GM23338 (cell line): ENCODE data around the gene MYO7B. TPM values are rescaled to one million over a fixed set of nuclear protein-coding genes. Genes with fewer than 3 reads are reported as not detected.
"Not testable (repeated sequence)": the region's sequence is repeated elsewhere in the genome, so short reads cannot be mapped to it uniquely, and the experiment has no call there.

ENCODE experiments used
- ATAC-seq: fragments of 200-7000 bp; cut with Tn5 transposase; 3 replicates; pipeline ENCODE4 v1.9.1; 2020
- DNase-seq: peaks from one replicate; pipeline ENCODE4 v3.0.0-alpha.2; 2015; ENCODE audit warnings: low spot score
- H2AFZ ChIP-seq: fragments of 200-600 bp; sonication (generic); 2 replicates; pipeline ENCODE4 v1.8.0; 2016; ENCODE audit warnings: antibody characterized with exemption, mild to moderate bottlenecking, moderate library complexity
- H3F3A ChIP-seq: fragments of 200-600 bp; sonication (generic); replicated peaks from 2 replicates; pipeline ENCODE4 v1.8.0; 2017; ENCODE audit warnings: antibody characterized with exemption, mixed run types, low read depth
- H3K27ac ChIP-seq: fragments of 200-600 bp; sonication (generic); 2 replicates; pipeline ENCODE4 v1.6.1; 2016; ENCODE audit warnings: low read depth
- H3K27me3 ChIP-seq: fragments of 200-600 bp; sonication (generic); 2 replicates; pipeline ENCODE4 v1.8.0; 2016; ENCODE audit warnings: mild to moderate bottlenecking, mixed run types, moderate library complexity; ENCODE audit not compliant: insufficient read depth
- H3K36me3 ChIP-seq: fragments of 200-600 bp; sonication (generic); 2 replicates; pipeline ENCODE4 v1.8.0; 2016; ENCODE audit warnings: mild to moderate bottlenecking; ENCODE audit not compliant: insufficient read depth
- H3K4me1 ChIP-seq: fragments of 200-600 bp; sonication (generic); 2 replicates; pipeline ENCODE4 v1.8.0; 2016; ENCODE audit warnings: mild to moderate bottlenecking, moderate library complexity; ENCODE audit not compliant: insufficient read depth
- H3K4me2 ChIP-seq: fragments of 200-600 bp; sonication (generic); 2 replicates; pipeline ENCODE4 v1.7.1; 2017; ENCODE audit warnings: mixed run types
- H3K4me3 ChIP-seq: fragments of 200-600 bp; sonication (generic); 2 replicates; pipeline ENCODE4 v1.6.1; 2016; ENCODE audit warnings: mixed run types
- H3K79me2 ChIP-seq: fragments of 200-600 bp; sonication (generic); replicated peaks from 2 replicates; pipeline ENCODE4 v1.8.0; 2017; ENCODE audit warnings: mild to moderate bottlenecking; ENCODE audit not compliant: insufficient read depth
- H3K9me2 ChIP-seq: fragments of 200-600 bp; sonication (generic); 2 replicates; pipeline ENCODE4 v1.8.0; 2017; ENCODE audit not compliant: insufficient read depth
- H4K20me1 ChIP-seq: fragments of 200-600 bp; sonication (generic); replicated peaks from 2 replicates; pipeline ENCODE4 v1.8.0; 2017; ENCODE audit warnings: mild to moderate bottlenecking; ENCODE audit not compliant: insufficient read depth
- H3K27ac Mint-ChIP-seq: 2 replicates; pipeline ENCODE4 v1.8.0; 2020; ENCODE audit warnings: inconsistent platforms, mild to moderate bottlenecking, moderate library complexity, mixed read lengths
- H3K27me3 Mint-ChIP-seq: 3 replicates; pipeline ENCODE4 v1.8.0; 2022; ENCODE audit warnings: low read depth, mild to moderate bottlenecking, moderate library complexity, mixed read lengths, inconsistent platforms; ENCODE audit not compliant: insufficient read depth, poor library complexity
- H3K36me3 Mint-ChIP-seq: 3 replicates; pipeline ENCODE4 v1.8.0; 2021; ENCODE audit warnings: low read depth, mild to moderate bottlenecking, inconsistent platforms, moderate library complexity, mixed read lengths
- H3K4me1 Mint-ChIP-seq: 3 replicates; pipeline ENCODE4 v1.8.0; 2020; ENCODE audit warnings: mild to moderate bottlenecking, inconsistent platforms, mixed read lengths
- H3K4me3 Mint-ChIP-seq: 3 replicates; pipeline ENCODE4 v1.8.0; 2021; ENCODE audit warnings: moderate library complexity, mild to moderate bottlenecking, inconsistent platforms, mixed read lengths
- H3K9me3 Mint-ChIP-seq: 3 replicates; pipeline ENCODE4 v1.8.0; 2020; ENCODE audit warnings: moderate library complexity, mild to moderate bottlenecking, inconsistent platforms, mixed read lengths
- EZH2 ChIP-seq: fragments of 200-600 bp; sonication (generic); IDR thresholded peaks from one replicate; pipeline ENCODE4 v1.8.0; 2017; ENCODE audit warnings: antibody characterized with exemption, mild to moderate bottlenecking, low read depth; ENCODE audit not compliant: unreplicated experiment
- EZH2phosphoT487 ChIP-seq: fragments of 200-600 bp; sonication (generic); IDR thresholded peaks from one replicate; pipeline ENCODE4 v1.8.1; 2018; ENCODE audit warnings: antibody characterized with exemption; ENCODE audit not compliant: unreplicated experiment
- NANOG ChIP-seq: IDR thresholded peaks from 2 replicates; pipeline ENCODE4 v1.6.1; 2016; ENCODE audit warnings: antibody characterized with exemption, borderline replicate concordance
- REST ChIP-seq: IDR thresholded peaks from one replicate; pipeline ENCODE4 v1.6.1; 2018; ENCODE audit warnings: antibody characterized with exemption; ENCODE audit not compliant: unreplicated experiment
- ZNF114 ChIP-seq: fragments of 250-450 bp; sonication (Bioruptor Pico); IDR thresholded peaks from 2 replicates; pipeline ENCODE4 v1.5.0; 2020; ENCODE audit warnings: mild to moderate bottlenecking, moderate library complexity
- ZNF462 ChIP-seq: fragments of 250-450 bp; sonication (Bioruptor Pico); IDR thresholded peaks from 2 replicates; pipeline ENCODE4 v1.5.0; 2020; ENCODE audit warnings: mild to moderate bottlenecking, moderate library complexity
- polyA plus RNA-seq: library from polyadenylated mRNA; unstranded; fragments of >200 nt; fragmentation: Nextera tagmentation; extraction: Ambion mirVana; gene quantifications from 2 replicates; pipeline ENCODE4 v1.2.1, GENCODE V29; 2016
- total RNA-seq: library from RNA; depleted of rRNA; stranded (reverse); fragments of >200 nt; shearing (Covaris generic); gene quantifications from 2 replicates; pipeline ENCODE4 v1.2.3, GENCODE V29; 2014
- TF ChIP-seq, protein P1 (sequence below): IDR thresholded peaks from 2 replicates; pipeline ENCODE4 v1.6.1; 2016; ENCODE audit warnings: antibody characterized with exemption

The MYO7B gene
- total and polyA plus RNA-seq, 2 experiments from 2014 or later, result not detected

DNA sequence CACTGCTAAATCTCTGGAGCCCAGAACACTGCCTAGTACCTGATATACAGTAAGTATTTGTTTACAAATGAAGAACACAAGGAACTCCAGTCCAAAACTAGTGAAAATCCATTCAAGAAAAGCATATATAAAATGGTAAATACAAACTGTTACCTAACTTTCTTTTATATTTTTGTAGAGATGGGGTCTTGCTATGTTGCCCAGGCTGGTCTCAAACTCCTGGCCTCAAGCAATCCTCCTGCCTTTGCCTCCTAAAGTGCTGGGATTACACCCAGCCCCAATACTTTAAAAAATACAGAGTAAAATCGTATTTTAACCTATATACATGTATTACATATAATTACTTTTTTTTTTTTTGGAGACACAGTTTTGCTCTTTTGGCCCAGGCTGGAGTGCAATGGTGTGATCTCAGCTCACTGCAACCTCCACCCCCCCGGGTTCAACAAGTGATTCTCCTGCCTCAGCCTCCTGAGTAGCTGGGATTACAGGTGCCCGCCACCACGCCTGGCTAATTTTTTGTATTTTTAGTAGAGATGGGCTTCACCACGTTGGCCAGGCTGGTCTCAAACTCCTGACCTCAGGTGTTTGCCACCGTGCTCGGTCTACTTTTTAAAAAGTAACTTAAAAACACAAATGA lies 11.2 kb upstream of the MYO7B start:
- Mint-ChIP-seq H3K27me3 (peaks cover 12% of the 10 kb centered on the region), H3K4me1 (peaks cover 16% of the 10 kb centered on the region), H3K36me3 (peaks cover 39% of the 10 kb centered on the region), H3K4me3 (peak overlapping the region; percentile 94)
- peaks cover 67% of the 10 kb centered on the region for H3K79me2 ChIP-seq
- H3K4me2 ChIP-seq, H3K27me3 ChIP-seq, H3K9me3 Mint-ChIP-seq, DNase-seq, ATAC-seq, H3K9me2 ChIP-seq, H2AFZ ChIP-seq, H3K27ac Mint-ChIP-seq, H3F3A ChIP-seq, H3K27ac ChIP-seq: not testable (repeated sequence)
- H3K36me3 ChIP-seq, result peaks cover 19% of the 10 kb centered on the region
- H4K20me1 ChIP-seq, result peaks cover 26% of the 10 kb centered on the region
- peaks cover 15% of the 10 kb centered on the region for H3K4me1 ChIP-seq
- H3K4me3 ChIP-seq, result peak overlapping the region; percentile 27; the same call in 1 of the 2 replicates

DNA sequence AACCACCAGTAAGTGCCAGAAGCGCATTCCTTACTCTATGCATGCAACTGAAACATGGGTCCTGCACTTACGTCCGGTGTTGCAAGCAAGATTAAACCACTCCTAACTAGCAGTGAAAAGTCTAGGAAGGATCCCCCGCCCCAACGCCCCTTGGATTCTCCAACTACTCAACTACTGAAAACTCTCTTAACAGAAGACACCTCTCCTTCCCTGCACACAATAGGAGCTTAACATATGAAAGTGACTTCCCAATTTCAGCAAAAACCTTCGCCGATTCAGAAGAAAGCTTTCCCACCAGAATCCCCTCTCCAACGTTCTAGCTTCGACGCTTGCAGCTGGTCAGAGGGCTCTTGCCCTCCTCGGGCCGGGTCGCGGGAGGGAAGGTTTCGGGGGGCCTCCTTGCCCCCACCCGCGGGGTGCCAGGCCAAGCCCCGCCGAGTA lies 9.8 kb upstream of the MYO7B start:
- H3K27me3 ChIP-seq, result no peaks in the 10 kb centered on the region
- peak overlapping the region; percentile 100 for H3K27ac Mint-ChIP-seq
- no peaks in the 10 kb centered on the region for H3F3A ChIP-seq
- peak overlapping the region; percentile 96 for H3K4me3 ChIP-seq
- H3K36me3 ChIP-seq, result peaks cover 12% of the 10 kb centered on the region; the same call in 1 of the 2 replicates
- H3K27ac ChIP-seq, result peak overlapping the region; percentile 96
- peaks cover 16% of the 10 kb centered on the region for H3K4me1 Mint-ChIP-seq
- DNase-seq, result peak; percentile 57
- H2AFZ ChIP-seq, result 0 out of 2 replicates have a peak overlapping the region, but pooled peaks have one; percentile 34
- H3K9me3 Mint-ChIP-seq, result peaks cover 4% of the 10 kb centered on the region; the same call in 1 of the 3 replicates
- no peaks in the 10 kb centered on the region; the same call in 1 of the 2 replicates for H3K9me2 ChIP-seq
- peaks cover 15% of the 10 kb centered on the region for H3K4me1 ChIP-seq
- peaks cover 13% of the 10 kb centered on the region for H4K20me1 ChIP-seq
- H3K79me2 ChIP-seq, result peaks cover 53% of the 10 kb centered on the region
- H3K36me3 Mint-ChIP-seq, result peaks cover 28% of the 10 kb centered on the region
- H3K27me3 Mint-ChIP-seq, result peaks cover 12% of the 10 kb centered on the region
- peak; percentile 13 for ATAC-seq
- peak overlapping the region; percentile 94 for H3K4me3 Mint-ChIP-seq
- peak overlapping the region; percentile 93 for H3K4me2 ChIP-seq
- TF ChIP-seq REST (no peak), NANOG (no peak), ZNF114 (CRISPR knock-in tag) (no peak), ZNF462 (CRISPR knock-in tag) (no peak), EZH2 (no peak), EZH2phosphoT487 (no peak)
- TF ChIP-seq, protein P1, sequence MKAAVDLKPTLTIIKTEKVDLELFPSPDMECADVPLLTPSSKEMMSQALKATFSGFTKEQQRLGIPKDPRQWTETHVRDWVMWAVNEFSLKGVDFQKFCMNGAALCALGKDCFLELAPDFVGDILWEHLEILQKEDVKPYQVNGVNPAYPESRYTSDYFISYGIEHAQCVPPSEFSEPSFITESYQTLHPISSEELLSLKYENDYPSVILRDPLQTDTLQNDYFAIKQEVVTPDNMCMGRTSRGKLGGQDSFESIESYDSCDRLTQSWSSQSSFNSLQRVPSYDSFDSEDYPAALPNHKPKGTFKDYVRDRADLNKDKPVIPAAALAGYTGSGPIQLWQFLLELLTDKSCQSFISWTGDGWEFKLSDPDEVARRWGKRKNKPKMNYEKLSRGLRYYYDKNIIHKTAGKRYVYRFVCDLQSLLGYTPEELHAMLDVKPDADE, result no peak
